ENCODE measurements around the gene KCNQ1.

GRCh38 chr11:2721210-2721916 is 276.6 kb downstream of the KCNQ1 start:
- TF ChIP-seq RAD21 (conservative IDR thresholded peaks at IDR 0.05) = no peak
- TF ChIP-seq, protein P1, sequence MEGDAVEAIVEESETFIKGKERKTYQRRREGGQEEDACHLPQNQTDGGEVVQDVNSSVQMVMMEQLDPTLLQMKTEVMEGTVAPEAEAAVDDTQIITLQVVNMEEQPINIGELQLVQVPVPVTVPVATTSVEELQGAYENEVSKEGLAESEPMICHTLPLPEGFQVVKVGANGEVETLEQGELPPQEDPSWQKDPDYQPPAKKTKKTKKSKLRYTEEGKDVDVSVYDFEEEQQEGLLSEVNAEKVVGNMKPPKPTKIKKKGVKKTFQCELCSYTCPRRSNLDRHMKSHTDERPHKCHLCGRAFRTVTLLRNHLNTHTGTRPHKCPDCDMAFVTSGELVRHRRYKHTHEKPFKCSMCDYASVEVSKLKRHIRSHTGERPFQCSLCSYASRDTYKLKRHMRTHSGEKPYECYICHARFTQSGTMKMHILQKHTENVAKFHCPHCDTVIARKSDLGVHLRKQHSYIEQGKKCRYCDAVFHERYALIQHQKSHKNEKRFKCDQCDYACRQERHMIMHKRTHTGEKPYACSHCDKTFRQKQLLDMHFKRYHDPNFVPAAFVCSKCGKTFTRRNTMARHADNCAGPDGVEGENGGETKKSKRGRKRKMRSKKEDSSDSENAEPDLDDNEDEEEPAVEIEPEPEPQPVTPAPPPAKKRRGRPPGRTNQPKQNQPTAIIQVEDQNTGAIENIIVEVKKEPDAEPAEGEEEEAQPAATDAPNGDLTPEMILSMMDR (IDR thresholded peaks at IDR 0.05; ENCODE audit: poor library complexity, severe bottlenecking) = no peak
- TF ChIP-seq TAF1 (IDR thresholded peaks at IDR 0.05; ENCODE audit: low read depth) = no peak

Data from neural cell (in vitro differentiated cells).